ENCODE results near the gene NOL6. TPM values are rescaled to one million over a fixed set of nuclear protein-coding genes. Genes with fewer than 3 reads are reported as not detected.

Gene NOL6
- total RNA-seq, 4 donors from 2014 or later = 8.9 to 29.1 (median 12.7) TPM

- intact Hi-C loops (cut with DNase I; ENCODE audit: low total_unique reads) = loop anchor here (10.0 kb wide), 1 partner anchor 95 kb away; no protein-coding TSS in a partner anchor
Measured at GRCh38 chr9:33469891-33470290, 3.8 kb downstream of the NOL6 start.

GRCh38 chr9:33468797-33469621 lies 4.7 kb downstream of the NOL6 start:
- WGBS, 2 donors (ENCODE audit: low coverage in 1 of 2) = 93% methylated on average over 21 of the region's 21 CpGs; no CpG with 5 or more reads in 1 of the 2 donors
- H3K4me3 ChIP-seq = no peak overlapping the region
- no peaks in the 10 kb centered on the region for H3K27me3 ChIP-seq
- TF ChIP-seq POLR2AphosphoS5 (IDR thresholded peaks at IDR 0.05) = no peak
- TF ChIP-seq CTCF (IDR thresholded peaks at IDR 0.05) = no peak
- TF ChIP-seq EP300 (IDR thresholded peaks at IDR 0.05; ENCODE audit: low read depth) = no peak
- in situ Hi-C loops (cut with MboI; ENCODE audit: low pct_ligation_motif_present in 1 of 4, low pct_unique_long_range_greater_than_20kb in 1 of 4, low sequenced_read_pairs in 3 of 4) (loop anchor here in 1 of 4 donors (25.0 kb wide), 1 partner anchor 107 kb away; no protein-coding TSS in a partner anchor), intact Hi-C loops (cut with DNase I; ENCODE audit: low total_unique reads) (loop anchor here (10.0 kb wide), 1 partner anchor 94 kb away; no protein-coding TSS in a partner anchor)
- peaks cover 7 to 15% (median 14%) of the 10 kb centered on the region in 4 donors for H3K4me1 ChIP-seq
- H3K27ac ChIP-seq = no peak overlapping the region
- no peaks in the 10 kb centered on the region for H3K9me3 ChIP-seq
- H3K36me3 ChIP-seq = peaks cover 0 to 48% (median 17%) of the 10 kb centered on the region in 4 donors
- no peak for DNase-seq

More at GRCh38 chr9:33469891-33470290, 3.8 kb downstream of the NOL6 start:
- 83 to 95% methylated on average over 4 to 6 of the region's 6 CpGs for WGBS, 2 donors (ENCODE audit: low coverage in 1 of 2)
- Histone ChIP-seq H3K4me1 (peaks cover 7 to 18% (median 15%) of the 10 kb centered on the region in 4 donors), H3K36me3 (peaks cover 0 to 45% (median 15%) of the 10 kb centered on the region in 4 donors), H3K9me3 (no peaks in the 10 kb centered on the region), H3K27me3 (no peaks in the 10 kb centered on the region), H3K27ac (no peak overlapping the region), H3K4me3 (no peak overlapping the region)
- no peak for TF ChIP-seq EP300 (IDR thresholded peaks at IDR 0.05; ENCODE audit: low read depth)
- in situ Hi-C loops (cut with MboI; ENCODE audit: low pct_ligation_motif_present in 1 of 4, low pct_unique_long_range_greater_than_20kb in 1 of 4, low sequenced_read_pairs in 3 of 4) = loop anchor here in 1 of 4 donors (25.0 kb wide), 1 partner anchor 108 kb away; no protein-coding TSS in a partner anchor
- DNase-seq = no peak

- TF ChIP-seq CTCF (IDR thresholded peaks at IDR 0.05) (no peak), EP300 (IDR thresholded peaks at IDR 0.05; ENCODE audit: low read depth) (no peak), POLR2A (IDR thresholded peaks at IDR 0.05) (no peak), POLR2AphosphoS5 (IDR thresholded peaks at IDR 0.05) (no peak)
- intact Hi-C loops (cut with DNase I; ENCODE audit: low total_unique reads) = loop anchor here (10.0 kb wide), 1 partner anchor 93 kb away; no protein-coding TSS in a partner anchor
- in situ Hi-C loops (cut with MboI; ENCODE audit: low pct_ligation_motif_present in 1 of 4, low pct_unique_long_range_greater_than_20kb in 1 of 4, low sequenced_read_pairs in 3 of 4) = loop anchor here in 1 of 4 donors (25.0 kb wide), 1 partner anchor 106 kb away; no protein-coding TSS in a partner anchor
- H3K27ac ChIP-seq = no peak overlapping the region
- peak; percentile 4 for DNase-seq
- no peaks in the 10 kb centered on the region for H3K9me3 ChIP-seq
- peaks cover 7 to 14% (median 13%) of the 10 kb centered on the region in 4 donors for H3K4me1 ChIP-seq
- peaks cover 0 to 52% (median 17%) of the 10 kb centered on the region in 4 donors for H3K36me3 ChIP-seq
- no peaks in the 10 kb centered on the region for H3K27me3 ChIP-seq
- no peak overlapping the region for H3K4me3 ChIP-seq
- WGBS, 2 donors (ENCODE audit: low coverage in 1 of 2) = 67 to 80% methylated on average over 1 to 4 of the region's 4 CpGs
Measured at GRCh38 chr9:33468215-33468730, 5.5 kb downstream of the NOL6 start.

- intact Hi-C loops (cut with DNase I; ENCODE audit: low total_unique reads) = loop anchor here (10.0 kb wide), 1 partner anchor 93 kb away; no protein-coding TSS in a partner anchor
- peak; percentile 5 for DNase-seq
- TF ChIP-seq EP300 (IDR thresholded peaks at IDR 0.05; ENCODE audit: low read depth) = no peak
- TF ChIP-seq POLR2AphosphoS5 (IDR thresholded peaks at IDR 0.05) = no peak
- TF ChIP-seq POLR2A (IDR thresholded peaks at IDR 0.05) = no peak
- TF ChIP-seq CTCF (IDR thresholded peaks at IDR 0.05) = no peak
- H3K9me3 ChIP-seq = no peaks in the 10 kb centered on the region
- peaks cover 2 to 7% (median 6%) of the 10 kb centered on the region in 4 donors for H3K4me1 ChIP-seq
- in situ Hi-C loops (cut with MboI; ENCODE audit: low pct_ligation_motif_present in 1 of 4, low pct_unique_long_range_greater_than_20kb in 1 of 4, low sequenced_read_pairs in 3 of 4) = loop anchor here in 1 of 4 donors (25.0 kb wide), 1 partner anchor 105 kb away; no protein-coding TSS in a partner anchor
- H3K36me3 ChIP-seq = peaks cover 0 to 60% (median 20%) of the 10 kb centered on the region in 4 donors
- no peaks in the 10 kb centered on the region for H3K27me3 ChIP-seq
- no peak overlapping the region for H3K4me3 ChIP-seq
- WGBS, 2 donors (ENCODE audit: low coverage in 1 of 2) = 92% methylated on average over 7 of the region's 7 CpGs; no CpG with 5 or more reads in 1 of the 2 donors
- no peak overlapping the region for H3K27ac ChIP-seq
Measured at GRCh38 chr9:33467526-33467925, 6.2 kb downstream of the NOL6 start.
